Nephron progenitor cell (in vitro differentiated cells): Measurements from ENCODE around the gene PLB1.

Experiments
- DNase-seq: peaks from one replicate; pipeline ENCODE4 v3.0.0; 2021
- H3K27ac Mint-ChIP-seq: 2 replicates; pipeline ENCODE4 v1.8.0; 2021; ENCODE audit warnings: mild to moderate bottlenecking, moderate library complexity, mixed read lengths
- H3K27me3 Mint-ChIP-seq: 2 replicates; pipeline ENCODE4 v1.8.0; 2021; ENCODE audit warnings: mild to moderate bottlenecking, low read depth, mixed read lengths; ENCODE audit not compliant: poor library complexity
- H3K36me3 Mint-ChIP-seq: 2 replicates; pipeline ENCODE4 v1.8.0; 2021; ENCODE audit warnings: low read depth, mixed read lengths
- H3K4me1 Mint-ChIP-seq: 2 replicates; pipeline ENCODE4 v1.8.0; 2021; ENCODE audit warnings: mixed read lengths
- H3K4me3 Mint-ChIP-seq: 2 replicates; pipeline ENCODE4 v1.8.0; 2021; ENCODE audit warnings: mild to moderate bottlenecking, moderate library complexity, mixed read lengths
- H3K9me3 Mint-ChIP-seq: 2 replicates; pipeline ENCODE4 v1.8.0; 2021; ENCODE audit warnings: mild to moderate bottlenecking, moderate library complexity, mixed read lengths
- CTCF ChIP-seq: fragments of 200-600 bp; sonication (generic); IDR thresholded peaks from 2 replicates; pipeline ENCODE4 v1.5.0; 2021; ENCODE audit warnings: antibody characterized with exemption

Gene PLB1

DNA sequence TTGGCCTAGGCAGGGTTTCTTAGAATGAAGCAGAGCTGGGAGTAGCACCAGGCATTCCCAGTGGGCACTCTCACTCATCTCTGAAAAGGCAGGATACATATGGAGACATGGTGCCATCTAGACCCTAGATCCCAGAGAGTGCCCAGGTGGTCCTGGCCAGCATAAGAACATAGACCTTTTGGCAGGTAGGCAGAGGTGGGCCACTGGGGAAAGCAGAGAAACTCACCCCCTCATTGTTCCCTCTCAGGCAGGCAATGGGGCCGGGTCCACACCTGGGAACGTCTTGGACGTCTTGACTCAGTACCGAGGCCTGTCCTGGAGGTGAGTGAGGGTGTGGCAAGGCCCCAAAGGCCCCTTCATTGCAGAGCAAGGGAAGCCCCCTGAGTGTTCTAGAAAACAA lies 69.2 kb downstream of the PLB1 start:
- peaks cover 24% of the 10 kb centered on the region for H3K4me1 Mint-ChIP-seq
- peak overlapping the region; percentile 34 for H3K4me3 Mint-ChIP-seq
- peaks cover 5% of the 10 kb centered on the region for H3K36me3 Mint-ChIP-seq
- H3K27ac Mint-ChIP-seq = no peak overlapping the region
- DNase-seq = no peak
- TF ChIP-seq CTCF = no peak
- H3K9me3 Mint-ChIP-seq = peaks cover 5% of the 10 kb centered on the region
- H3K27me3 Mint-ChIP-seq = peaks cover 20% of the 10 kb centered on the region

GRCh38 chr2:28565720-28566295 lies 69.9 kb downstream of the PLB1 start:
- no peak overlapping the region for H3K27ac Mint-ChIP-seq
- DNase-seq = no peak

GRCh38 chr2:28566521-28567041 lies 70.7 kb downstream of the PLB1 start:
- Mint-ChIP-seq H3K27ac (no peak overlapping the region), H3K4me1 (peaks cover 24% of the 10 kb centered on the region), H3K36me3 (peaks cover 5% of the 10 kb centered on the region), H3K27me3 (peaks cover 14% of the 10 kb centered on the region), H3K9me3 (peaks cover 12% of the 10 kb centered on the region), H3K4me3 (peak overlapping the region; percentile 88)
- peak; percentile 99 for TF ChIP-seq CTCF
- peak; percentile 94 for DNase-seq

More at GRCh38 chr2:28565720-28566295, 69.9 kb downstream of the PLB1 start:
- Mint-ChIP-seq H3K9me3 (peaks cover 7% of the 10 kb centered on the region), H3K27me3 (peaks cover 19% of the 10 kb centered on the region), H3K36me3 (peaks cover 5% of the 10 kb centered on the region), H3K4me3 (peak overlapping the region; percentile 88), H3K4me1 (peaks cover 24% of the 10 kb centered on the region)
- TF ChIP-seq CTCF = no peak

GRCh38 chr2:28567061-28567471 lies 71.2 kb downstream of the PLB1 start:
- peak; percentile 58 for TF ChIP-seq CTCF
- peaks cover 14% of the 10 kb centered on the region for H3K27me3 Mint-ChIP-seq
- H3K9me3 Mint-ChIP-seq = peaks cover 17% of the 10 kb centered on the region
- H3K4me3 Mint-ChIP-seq = peak overlapping the region; percentile 88
- H3K27ac Mint-ChIP-seq = no peak overlapping the region
- peaks cover 5% of the 10 kb centered on the region for H3K36me3 Mint-ChIP-seq
- DNase-seq = no peak
- H3K4me1 Mint-ChIP-seq = peaks cover 24% of the 10 kb centered on the region

DNA sequence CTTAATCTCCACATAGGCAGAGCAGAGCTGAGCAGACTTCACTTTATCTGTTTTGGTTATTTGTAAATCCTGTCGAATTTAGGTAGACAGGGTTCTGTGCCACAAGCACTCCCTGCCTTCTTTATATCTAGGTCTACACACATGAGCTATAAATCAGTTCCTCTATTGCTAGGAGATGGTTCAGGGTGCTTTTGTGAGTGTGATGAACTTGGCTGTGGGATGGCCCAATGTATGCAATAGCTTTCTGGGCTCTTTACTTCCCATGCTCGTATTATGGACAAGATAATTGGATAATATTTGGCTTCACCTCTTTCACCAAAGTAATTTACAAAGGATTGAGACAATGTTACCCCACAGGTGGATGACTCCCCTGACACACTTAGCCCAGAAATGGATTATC lies 72.2 kb downstream of the PLB1 start:
- no peak overlapping the region for H3K27ac Mint-ChIP-seq
- H3K4me3 Mint-ChIP-seq = peak overlapping the region; percentile 88
- no peak for TF ChIP-seq CTCF

GRCh38 chr2:28568533-28568932 lies 72.7 kb downstream of the PLB1 start:
- Mint-ChIP-seq H3K4me1 (peaks cover 16% of the 10 kb centered on the region), H3K4me3 (no peak overlapping the region), H3K27me3 (peaks cover 9% of the 10 kb centered on the region), H3K36me3 (peaks cover 5% of the 10 kb centered on the region), H3K27ac (no peak overlapping the region), H3K9me3 (peaks cover 19% of the 10 kb centered on the region)
- no peak for DNase-seq
- no peak for TF ChIP-seq CTCF

More for the DNA sequence above, 72.2 kb downstream of the PLB1 start:
- peaks cover 18% of the 10 kb centered on the region for H3K4me1 Mint-ChIP-seq
- peaks cover 10% of the 10 kb centered on the region for H3K27me3 Mint-ChIP-seq
- H3K36me3 Mint-ChIP-seq = peaks cover 5% of the 10 kb centered on the region
- no peak for DNase-seq
- peaks cover 19% of the 10 kb centered on the region for H3K9me3 Mint-ChIP-seq
